H9 (cell line): Measurements from ENCODE around the gene LRIT1. TPM values are rescaled to one million over a fixed set of nuclear protein-coding genes. Genes with fewer than 3 reads are reported as not detected.

Source experiments
- DNase-seq: peaks from one replicate; pipeline ENCODE4 v3.0.0-alpha.2; 2017
- H2AFZ ChIP-seq: one replicate; pipeline ENCODE4 v1.6.1; 2013; ENCODE audit warnings: mild to moderate bottlenecking, low read length, control low read depth, moderate library complexity
- H2AK5ac ChIP-seq: 2 replicates; pipeline ENCODE4 v1.6.1; 2013; ENCODE audit warnings: low read length, control low read depth, mixed read lengths; ENCODE audit not compliant: insufficient read length
- H2BK120ac ChIP-seq: one replicate; pipeline ENCODE4 v1.6.1; 2013; ENCODE audit warnings: low read depth, mild to moderate bottlenecking, low read length, control low read depth, inconsistent platforms; ENCODE audit not compliant: poor library complexity, severe bottlenecking
- H2BK12ac ChIP-seq: 2 replicates; pipeline ENCODE4 v1.6.1; 2013; ENCODE audit warnings: low read length, control low read depth, mixed read lengths, low read depth; ENCODE audit not compliant: insufficient read length
- H2BK15ac ChIP-seq: 2 replicates; pipeline ENCODE4 v1.6.1; 2013; ENCODE audit warnings: low read depth, low read length, control low read depth
- H2BK20ac ChIP-seq: one replicate; pipeline ENCODE4 v1.6.1; 2013; ENCODE audit warnings: low read depth, mild to moderate bottlenecking, low read length, control low read depth, inconsistent platforms; ENCODE audit not compliant: poor library complexity, severe bottlenecking
- H2BK5ac ChIP-seq: 2 replicates; pipeline ENCODE4 v1.6.1; 2013; ENCODE audit warnings: low read length, control low read depth, mixed read lengths; ENCODE audit not compliant: insufficient read length
- H3K14ac ChIP-seq: 2 replicates; pipeline ENCODE4 v1.6.1; 2013; ENCODE audit warnings: low read length, control low read depth; ENCODE audit not compliant: insufficient read depth
- H3K18ac ChIP-seq: 2 replicates; pipeline ENCODE4 v1.6.1; 2013; ENCODE audit warnings: low read depth, mild to moderate bottlenecking, mixed read lengths, low read length, control low read depth; ENCODE audit not compliant: insufficient read length
- H3K23ac ChIP-seq: 2 replicates; pipeline ENCODE4 v1.6.1; 2013; ENCODE audit warnings: low read length, control low read depth, mixed read lengths, low read depth; ENCODE audit not compliant: insufficient read length
- H3K23me2 ChIP-seq: 2 replicates; pipeline ENCODE4 v1.6.1; 2013; ENCODE audit warnings: low read depth, mild to moderate bottlenecking, mixed read lengths, low read length, control low read depth; ENCODE audit not compliant: insufficient read length, poor library complexity, severe bottlenecking
- H3K27ac ChIP-seq: 2 replicates; pipeline ENCODE4 v1.5.1; 2013; ENCODE audit warnings: low read length, control low read depth, mixed read lengths, low read depth; ENCODE audit not compliant: insufficient read length
- H3K27me3 ChIP-seq: 2 replicates; pipeline ENCODE4 v1.6.1; 2013; ENCODE audit warnings: low read length, control low read depth, inconsistent platforms; ENCODE audit not compliant: insufficient read depth
- H3K4ac ChIP-seq: 2 replicates; pipeline ENCODE4 v1.6.1; 2013; ENCODE audit warnings: low read depth, mild to moderate bottlenecking, control low read depth, inconsistent platforms, low read length, moderate library complexity
- H3K4me1 ChIP-seq: 2 replicates; pipeline ENCODE4 v1.6.1; 2013; ENCODE audit warnings: low read length, control low read depth, inconsistent platforms; ENCODE audit not compliant: insufficient read depth
- H3K4me2 ChIP-seq: 2 replicates; pipeline ENCODE4 v1.6.1; 2013; ENCODE audit warnings: low read length, control low read depth, mixed read lengths; ENCODE audit not compliant: insufficient read length, insufficient read depth
- H3K56ac ChIP-seq: 2 replicates; pipeline ENCODE4 v1.6.1; 2013; ENCODE audit warnings: low read depth, mild to moderate bottlenecking, mixed read lengths, low read length, control low read depth; ENCODE audit not compliant: insufficient read length
- H3K79me1 ChIP-seq: 2 replicates; pipeline ENCODE4 v1.6.1; 2013; ENCODE audit warnings: low read depth, mild to moderate bottlenecking, moderate library complexity, low read length, control low read depth, inconsistent platforms; ENCODE audit not compliant: insufficient read depth, poor library complexity, severe bottlenecking
- H3K79me2 ChIP-seq: 2 replicates; pipeline ENCODE4 v1.6.1; 2013; ENCODE audit warnings: low read length, control low read depth, inconsistent platforms; ENCODE audit not compliant: insufficient read depth
- H3K9ac ChIP-seq: 2 replicates; pipeline ENCODE4 v1.6.1; 2013; ENCODE audit warnings: low read length, control low read depth, mixed read lengths; ENCODE audit not compliant: insufficient read length; ENCODE audit errors: extremely low read depth
- H3K9me3 ChIP-seq: one replicate; pipeline ENCODE4 v1.6.1; 2013; ENCODE audit warnings: low read depth, low read length, inconsistent platforms; ENCODE audit not compliant: control insufficient read depth
- H3T11ph ChIP-seq: one replicate; pipeline ENCODE4 v1.6.1; 2013; ENCODE audit warnings: mild to moderate bottlenecking, low read length, control low read depth, inconsistent platforms
- H4K20me1 ChIP-seq: one replicate; pipeline ENCODE4 v1.6.1; 2013; ENCODE audit not compliant: control insufficient read depth, insufficient read length, insufficient read depth
- H4K5ac ChIP-seq: 2 replicates; pipeline ENCODE4 v1.6.1; 2013; ENCODE audit warnings: low read depth, mild to moderate bottlenecking, mixed read lengths, low read length, control low read depth; ENCODE audit not compliant: insufficient read length
- H4K8ac ChIP-seq: replicated peaks from 2 replicates; pipeline ENCODE4 v1.6.1; 2013; ENCODE audit warnings: low read length, control low read depth, mixed read lengths, low read depth; ENCODE audit not compliant: insufficient read length
- H4K91ac ChIP-seq: 2 replicates; pipeline ENCODE4 v1.6.1; 2013; ENCODE audit warnings: low read depth, mild to moderate bottlenecking, moderate library complexity, mixed read lengths, low read length, control low read depth; ENCODE audit not compliant: insufficient read length
- H3K27ac Mint-ChIP-seq, 3 experiments: 2 replicates in 2 of 3; 3 replicates in 1 of 3; pipeline ENCODE4 v1.8.0; 2020 to 2021; ENCODE audit warnings: mixed read lengths in 3 of 3, mild to moderate bottlenecking in 1 of 3, moderate library complexity in 1 of 3
- H3K27me3 Mint-ChIP-seq: 2 replicates; pipeline ENCODE4 v1.8.0; 2021; ENCODE audit warnings: low read depth, mild to moderate bottlenecking, moderate library complexity, mixed read lengths
- H3K36me3 Mint-ChIP-seq, 3 experiments: 2 replicates in 2 of 3; 3 replicates in 1 of 3; pipeline ENCODE4 v1.8.0; 2020 to 2021; ENCODE audit warnings: low read depth in 3 of 3, mixed read lengths in 3 of 3; ENCODE audit not compliant: insufficient read depth in 1 of 3
- H3K4me1 Mint-ChIP-seq, 2 experiments: 2 replicates each; pipeline ENCODE4 v1.8.0; 2020; ENCODE audit warnings: mixed read lengths in 2 of 2
- H3K4me3 Mint-ChIP-seq, 2 experiments: 2 replicates in 1 of 2; 3 replicates in 1 of 2; pipeline ENCODE4 v1.8.0; 2020 to 2021; ENCODE audit warnings: mild to moderate bottlenecking in 2 of 2, mixed read lengths in 2 of 2, moderate library complexity in 1 of 2
- H3K9me3 Mint-ChIP-seq, 2 experiments: 2 replicates in 1 of 2; 3 replicates in 1 of 2; pipeline ENCODE4 v1.8.0; 2020; ENCODE audit warnings: mild to moderate bottlenecking in 2 of 2, mixed read lengths in 2 of 2, moderate library complexity in 1 of 2
- CTCF ChIP-seq: fragments of 200-600 bp; sonication (generic); conservative IDR thresholded peaks from 3 replicates; pipeline ENCODE4 v1.8.0; 2021; ENCODE audit warnings: antibody characterized with exemption, mild to moderate bottlenecking
- WGBS: extraction: QIAGEN DNeasy Blood & Tissue Kit; methylation state at CpG from one replicate; pipeline ENCODE4 v1.1.7; 2013; ENCODE audit warnings: missing lambda C conversion rate, low lambda C conversion rate, mixed read lengths; ENCODE audit not compliant: insufficient read length; ENCODE audit errors: extremely low coverage; 5-methylcytosine and 5-hydroxymethylcytosine counted together
- total RNA-seq: library from RNA; stranded (reverse); gene quantifications from 2 replicates; pipeline ENCODE4 v1.2.1, GENCODE V29; 2021

Gene LRIT1
- total RNA-seq, 1 experiment from 2014 or later = not detected

- H4K91ac ChIP-seq = no peak overlapping the region
- no peaks in the 10 kb centered on the region; the same call in 1 of the 2 replicates for H3K4me1 ChIP-seq
- Mint-ChIP-seq H3K27me3 (peaks cover 46% of the 10 kb centered on the region), H3K4me3 (no peak overlapping the region), H3K36me3 (peaks cover 0 to 2% (median 0%) of the 10 kb centered on the region in 3 experiments; a peak in 3 of 7 replicates), H3K27ac (no peak overlapping the region), H3K4me1 (peaks cover 7 to 9% of the 10 kb centered on the region in 2 experiments), H3K9me3 (no peaks in the 10 kb centered on the region)
- H3K23me2 ChIP-seq = peaks cover 12% of the 10 kb centered on the region
- H3K23ac ChIP-seq = no peak overlapping the region
- H2AFZ ChIP-seq = no peak overlapping the region
- H3K27me3 ChIP-seq = peaks cover 17% of the 10 kb centered on the region
- no peaks in the 10 kb centered on the region for H3K79me1 ChIP-seq
- no peak overlapping the region for H2BK120ac ChIP-seq
- no peak overlapping the region for H2BK20ac ChIP-seq
- H3K14ac ChIP-seq = no peak overlapping the region
- no peak overlapping the region for H3K56ac ChIP-seq
- no peak overlapping the region for H2BK12ac ChIP-seq
- WGBS = no CpG with 5 or more reads among the region's 5 CpGs
- H4K8ac ChIP-seq = no peak overlapping the region
- H3K27ac ChIP-seq = no peak overlapping the region
- no peaks in the 10 kb centered on the region for H4K20me1 ChIP-seq
- no peak overlapping the region for H2AK5ac ChIP-seq
- no peak for TF ChIP-seq CTCF
- no peaks in the 10 kb centered on the region for H3K9me3 ChIP-seq
- H3K4ac ChIP-seq = no peak overlapping the region
- H3T11ph ChIP-seq = no peak overlapping the region
- no peak overlapping the region for H4K5ac ChIP-seq
- no peak for DNase-seq
- no peak overlapping the region for H3K4me2 ChIP-seq
- H2BK5ac ChIP-seq = no peak overlapping the region
- H3K79me2 ChIP-seq = no peaks in the 10 kb centered on the region
- H3K18ac ChIP-seq = no peak overlapping the region
- H2BK15ac ChIP-seq = no peak overlapping the region
- no peak overlapping the region for H3K9ac ChIP-seq
Observed at GRCh38 chr10:84197643-84198042, 43.7 kb downstream of the LRIT1 start.
